H4 (cell line): ENCODE data around the gene RUFY4. TPM values are rescaled to one million over a fixed set of nuclear protein-coding genes. Genes with fewer than 3 reads are reported as not detected.
"Not testable (repeated sequence)": the region's sequence is repeated elsewhere in the genome, so short reads cannot be mapped to it uniquely, and the experiment has no call there.

Source experiments
- DNase-seq: peaks from one replicate; pipeline ENCODE4 v3.0.0-alpha.2; 2015; ENCODE audit warnings: low spot score
- total RNA-seq: library from RNA; depleted of rRNA; stranded (reverse); fragments of >200 nt; shearing (Covaris generic); gene quantifications from 2 replicates; pipeline ENCODE4 v1.2.3, GENCODE V29; 2014

The RUFY4 gene
- total RNA-seq, 1 experiment from 2014 or later, result not detected

GRCh38 chr2:218031771-218032257, 37.2 kb upstream of the RUFY4 start:
- DNase-seq, result no peak

GRCh38 chr2:218032336-218033171, 36.5 kb upstream of the RUFY4 start:
- DNase-seq, result no peak

GRCh38 chr2:218033208-218033589, 35.9 kb upstream of the RUFY4 start:
- no peak for DNase-seq

GRCh38 chr2:218033590-218034496, 35.2 kb upstream of the RUFY4 start:
- DNase-seq, result no peak

- peak; percentile 70 for DNase-seq
Measured at GRCh38 chr2:218034497-218035213, 34.4 kb upstream of the RUFY4 start.

- no peak for DNase-seq
Measured at GRCh38 chr2:218035463-218036100, 33.5 kb upstream of the RUFY4 start.

GRCh38 chr2:218036371-218036770, 32.7 kb upstream of the RUFY4 start:
- DNase-seq, result no peak

GRCh38 chr2:218039171-218039570, 29.9 kb upstream of the RUFY4 start:
- peak; percentile 69 for DNase-seq

GRCh38 chr2:218040883-218041282, 28.2 kb upstream of the RUFY4 start:
- DNase-seq, result no peak

GRCh38 chr2:218041302-218042168, 27.5 kb upstream of the RUFY4 start:
- no peak for DNase-seq

GRCh38 chr2:218043100-218043499, 26.0 kb upstream of the RUFY4 start:
- DNase-seq, result no peak

- DNase-seq, result no peak
Measured at GRCh38 chr2:218043701-218044109, 25.3 kb upstream of the RUFY4 start.

- DNase-seq, result not testable (repeated sequence)
Measured at GRCh38 chr2:218044599-218044998, 24.5 kb upstream of the RUFY4 start.

- no peak for DNase-seq
Measured at GRCh38 chr2:218046238-218046637, 22.8 kb upstream of the RUFY4 start.

GRCh38 chr2:218047536-218048225, 21.4 kb upstream of the RUFY4 start:
- no peak for DNase-seq

- no peak for DNase-seq
Measured at GRCh38 chr2:218051903-218052302, 17.1 kb upstream of the RUFY4 start.

- DNase-seq, result no peak
Measured at GRCh38 chr2:218059289-218059688, 9.8 kb upstream of the RUFY4 start.

GRCh38 chr2:218060118-218060517, 8.9 kb upstream of the RUFY4 start:
- DNase-seq, result peak; percentile 1

GRCh38 chr2:218060950-218061660, 7.9 kb upstream of the RUFY4 start:
- no peak for DNase-seq
